NB4 (cell line): ENCODE measurements around the gene EXOC7.

Source experiments
- TF ChIP-seq, protein P1 (sequence below): IDR thresholded peaks from one replicate; pipeline ENCODE4 v1.5.1; 2012; ENCODE audit warnings: low read depth, low read length
- TF ChIP-seq, protein P2 (sequence below): IDR thresholded peaks from 2 replicates; pipeline ENCODE4 v1.6.1; 2011; ENCODE audit warnings: low read depth, low read length

DNA sequence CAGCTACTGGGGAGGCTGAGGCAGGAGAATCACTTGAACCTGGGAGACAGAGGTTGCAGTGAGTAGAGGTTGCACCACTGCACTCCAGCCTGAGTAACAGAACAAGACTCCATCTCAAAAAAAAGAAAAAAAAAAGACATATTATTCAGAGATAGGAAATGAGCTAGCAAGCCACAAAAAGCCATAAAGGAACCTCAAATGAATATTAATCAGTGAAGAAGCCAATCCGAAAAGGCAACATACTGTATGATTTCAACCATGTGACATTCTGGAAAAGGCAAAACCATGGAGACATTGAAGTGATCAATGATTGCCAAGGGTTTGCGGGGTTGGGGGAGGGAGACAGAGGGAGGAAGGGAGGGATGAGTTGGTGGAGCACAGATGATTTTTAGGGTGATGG lies 8.4 kb upstream of the EXOC7 start:
- TF ChIP-seq, protein P1, sequence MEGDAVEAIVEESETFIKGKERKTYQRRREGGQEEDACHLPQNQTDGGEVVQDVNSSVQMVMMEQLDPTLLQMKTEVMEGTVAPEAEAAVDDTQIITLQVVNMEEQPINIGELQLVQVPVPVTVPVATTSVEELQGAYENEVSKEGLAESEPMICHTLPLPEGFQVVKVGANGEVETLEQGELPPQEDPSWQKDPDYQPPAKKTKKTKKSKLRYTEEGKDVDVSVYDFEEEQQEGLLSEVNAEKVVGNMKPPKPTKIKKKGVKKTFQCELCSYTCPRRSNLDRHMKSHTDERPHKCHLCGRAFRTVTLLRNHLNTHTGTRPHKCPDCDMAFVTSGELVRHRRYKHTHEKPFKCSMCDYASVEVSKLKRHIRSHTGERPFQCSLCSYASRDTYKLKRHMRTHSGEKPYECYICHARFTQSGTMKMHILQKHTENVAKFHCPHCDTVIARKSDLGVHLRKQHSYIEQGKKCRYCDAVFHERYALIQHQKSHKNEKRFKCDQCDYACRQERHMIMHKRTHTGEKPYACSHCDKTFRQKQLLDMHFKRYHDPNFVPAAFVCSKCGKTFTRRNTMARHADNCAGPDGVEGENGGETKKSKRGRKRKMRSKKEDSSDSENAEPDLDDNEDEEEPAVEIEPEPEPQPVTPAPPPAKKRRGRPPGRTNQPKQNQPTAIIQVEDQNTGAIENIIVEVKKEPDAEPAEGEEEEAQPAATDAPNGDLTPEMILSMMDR = no peak
- TF ChIP-seq, protein P2, sequence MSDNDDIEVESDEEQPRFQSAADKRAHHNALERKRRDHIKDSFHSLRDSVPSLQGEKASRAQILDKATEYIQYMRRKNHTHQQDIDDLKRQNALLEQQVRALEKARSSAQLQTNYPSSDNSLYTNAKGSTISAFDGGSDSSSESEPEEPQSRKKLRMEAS = no peak
